ENCODE results near the gene RSAD1. TPM values are rescaled to one million over a fixed set of nuclear protein-coding genes. Genes with fewer than 3 reads are reported as not detected.

Gene RSAD1
- 42.6 and 51.1 TPM in 2 replicates for total RNA-seq (2022)
- percentile 76 among the genes with signal in this experiment for Bru-seq, nascent RNA
- percentile 83 among the genes with signal in this experiment for BruChase-seq, experiment 1, labeled RNA remaining after a 6-hour chase
- BruChase-seq, experiment 2, labeled RNA remaining after a 2-hour chase: percentile 88 among the genes with signal in this experiment
- long read RNA-seq, transcript RSAD1-201 (9 exons, 2,528 nt): major isoform, 16 of 39 reads
- long read RNA-seq, partial matches to known transcripts: 6 of 39 reads
- long read RNA-seq, other reads (novel, unspliced or antisense): 15 of 39 reads

- DNase-seq: peak; percentile 96
- Mint-ChIP-seq H3K4me3 (ENCODE audit: low read depth, unreplicated experiment) (peak within 1 kb of the TSS; percentile 65), H3K27ac (ENCODE audit: unreplicated experiment) (peak within 1 kb of the TSS; percentile 87), H3K9me3 (ENCODE audit: low read depth, unreplicated experiment) (no peaks in the 10 kb centered on the region), H3K4me1 (ENCODE audit: low read depth, unreplicated experiment) (peaks cover 45% of the 10 kb centered on the region), H3K36me3 (ENCODE audit: insufficient read depth, unreplicated experiment) (peaks cover 50% of the 10 kb centered on the region), H3K27me3 (ENCODE audit: unreplicated experiment) (no peaks in the 10 kb centered on the region)
- CTCF ChIA-PET: interaction anchor here (0.6 to 2.1 kb wide), 20 partner anchors 11 to 278 kb away, joined by 3 to 28 read pairs (median 4); partner anchors contain the start of genes ACSF2, EPN3 and LRRC59
- intact Hi-C loops (cut with micrococcal nuclease; ENCODE audit: unreplicated experiment): loop anchor here (1.0 to 5.0 kb wide), 5 partner anchors 36 to 278 kb away; partner anchors contain the start of genes COL1A1 and LRRC59
- BruUV-seq (replicated peaks): no TSS peak
- TF ChIP-seq CTCF (IDR thresholded peaks at IDR 0.05; ENCODE audit: unreplicated experiment): peak; percentile 96
These were observed at the start of gene RSAD1 for GRCh38 chr17:50478391-50479381. Gene RSAD1 (plus strand): TSS chr17:50478860. CDS start chr17:50478885, 25 bp downstream.

- peaks cover 37% of the 10 kb centered on the region for H3K36me3 Mint-ChIP-seq (ENCODE audit: insufficient read depth, unreplicated experiment)
- no peak overlapping the region for H3K4me3 Mint-ChIP-seq (ENCODE audit: low read depth, unreplicated experiment)
- BruUV-seq (replicated peaks): no TSS peak
- intact Hi-C loops (cut with micrococcal nuclease; ENCODE audit: unreplicated experiment): no loop called here
- no peaks in the 10 kb centered on the region for H3K27me3 Mint-ChIP-seq (ENCODE audit: unreplicated experiment)
- no peaks in the 10 kb centered on the region for H3K9me3 Mint-ChIP-seq (ENCODE audit: low read depth, unreplicated experiment)
- no peak for TF ChIP-seq CTCF (IDR thresholded peaks at IDR 0.05; ENCODE audit: unreplicated experiment)
- CTCF ChIA-PET: interaction anchor here (1.4 kb wide), 1 partner anchor 33 kb away, joined by 4 read pairs; the partner anchor contains the start of gene LRRC59
- no peak for DNase-seq
- peaks cover 42% of the 10 kb centered on the region for H3K4me1 Mint-ChIP-seq (ENCODE audit: low read depth, unreplicated experiment)
- H3K27ac Mint-ChIP-seq (ENCODE audit: unreplicated experiment): no peak overlapping the region
These were observed 48.9 kb upstream of the RSAD1 start for GRCh38 chr17:50429793-50430192.

- CTCF ChIA-PET: interaction anchor here (0.6 to 1.1 kb wide), 3 partner anchors 13 to 55 kb away, joined by 3 to 5 read pairs (median 4); no protein-coding TSS in a partner anchor
- no peak for DNase-seq
- no peak overlapping the region for H3K27ac Mint-ChIP-seq (ENCODE audit: unreplicated experiment)
These were observed 47.6 kb upstream of the RSAD1 start for GRCh38 chr17:50430821-50431618.

More at GRCh38 chr17:50430821-50431618, 47.6 kb upstream of the RSAD1 start:
- Mint-ChIP-seq H3K27me3 (ENCODE audit: unreplicated experiment) (no peaks in the 10 kb centered on the region), H3K4me1 (ENCODE audit: low read depth, unreplicated experiment) (peaks cover 30% of the 10 kb centered on the region), H3K4me3 (ENCODE audit: low read depth, unreplicated experiment) (no peak overlapping the region), H3K36me3 (ENCODE audit: insufficient read depth, unreplicated experiment) (peaks cover 32% of the 10 kb centered on the region), H3K9me3 (ENCODE audit: low read depth, unreplicated experiment) (no peaks in the 10 kb centered on the region)
- BruUV-seq (replicated peaks): no TSS peak
- intact Hi-C loops (cut with micrococcal nuclease; ENCODE audit: unreplicated experiment): no loop called here
- TF ChIP-seq CTCF (IDR thresholded peaks at IDR 0.05; ENCODE audit: unreplicated experiment): no peak
